Spleen (tissue), 11 donors: ENCODE data around the gene KISS1R. TPM values are rescaled to one million over a fixed set of nuclear protein-coding genes. Genes with fewer than 3 reads are reported as not detected.

ENCODE experiments used
- DNase-seq: peaks from one replicate; pipeline ENCODE4 v3.0.0-alpha.2; 2020
- H3K27ac ChIP-seq, 8 donors: fragments of 200-600 bp; sonication (generic) in 7 of 8; 1 replicate in 4 of 8; 2 replicates in 4 of 8; pipeline versions ENCODE4 v1.5.0 to v1.8.0; 2016 to 2021; ENCODE audit warnings: inconsistent platforms in 4 of 8, mild to moderate bottlenecking in 4 of 8, moderate library complexity in 1 of 8
- H3K27me3 ChIP-seq, 7 donors: fragments of 200-600 bp; sonication (generic) in 6 of 7; replicated peaks in 1 of 7; 1 replicate in 4 of 7; 2 replicates in 3 of 7; pipeline versions ENCODE4 v1.5.0 to v1.8.0; 2016 to 2021; ENCODE audit warnings: inconsistent platforms in 3 of 7, mild to moderate bottlenecking in 1 of 7
- H3K36me3 ChIP-seq, 6 donors: fragments of 200-600 bp; sonication (generic) in 5 of 6; 1 replicate in 4 of 6; 2 replicates in 2 of 6; pipeline versions ENCODE4 v1.5.0 to v1.8.0; 2016 to 2021; ENCODE audit warnings: inconsistent platforms in 2 of 6
- H3K4me1 ChIP-seq, 6 donors: fragments of 200-600 bp; sonication (generic) in 5 of 6; 1 replicate in 3 of 6; 2 replicates in 3 of 6; pipeline versions ENCODE4 v1.5.0 to v1.8.0; 2016 to 2021; ENCODE audit warnings: inconsistent platforms in 3 of 6
- H3K4me3 ChIP-seq, 8 donors: fragments of 200-600 bp; sonication (generic) in 7 of 8; 1 replicate in 4 of 8; 2 replicates in 4 of 8; pipeline versions ENCODE4 v1.5.0 to v1.8.0; 2016 to 2021; ENCODE audit warnings: inconsistent platforms in 4 of 8, mild to moderate bottlenecking in 4 of 8, moderate library complexity in 2 of 8
- H3K9me3 ChIP-seq, 8 donors: fragments of 200-600 bp; sonication (generic) in 7 of 8; 1 replicate in 4 of 8; 2 replicates in 4 of 8; pipeline versions ENCODE4 v1.5.0 to v1.8.0; 2016 to 2021; ENCODE audit warnings: inconsistent platforms in 4 of 8
- POLR2A ChIP-seq, 3 donors: fragments of 450-650 bp; IDR thresholded peaks; one replicate each; pipeline ENCODE4 v1.5.1; 2017; ENCODE audit warnings: antibody characterized with exemption in 3 of 3, mild to moderate bottlenecking in 1 of 3
- POLR2AphosphoS5 ChIP-seq, 3 donors: sonication (generic); formaldehyde crosslinking; IDR thresholded peaks; one replicate each; pipeline ENCODE4 v1.5.1; 2017; ENCODE audit warnings: antibody characterized with exemption in 3 of 3
- WGBS, 5 donors: extraction: QIAGEN DNeasy Blood & Tissue Kit in 3 of 5; methylation state at CpG; one replicate each; pipeline versions ENCODE4 v1.1.5 to v1.1.7; 2013 to 2018; 5-methylcytosine and 5-hydroxymethylcytosine counted together
- intact Hi-C: fragments of 100-400 bp; cut with DNase I; formaldehyde crosslinking; loops from one replicate; pipeline ENCODE4 v1.15.0; 2023; ENCODE audit warnings: low total_unique reads
- polyA plus RNA-seq, 3 donors: library from polyadenylated mRNA; stranded (reverse); fragments of 200-250 nt; gene quantifications; one replicate each; pipeline ENCODE4 v1.2.1, GENCODE V29; 2013
- total RNA-seq, 7 donors: library from RNA; depleted of rRNA in 3 of 7; stranded (reverse); fragments of >200 nt in 3 of 7; fragmentation: NEBNext Ultra II Directional in 4 of 7; extraction: Animal tissue kit (Norgen Biotek cat#: 25700) in 4 of 7; gene quantifications; one replicate each; pipeline versions ENCODE4 v1.1.0 to v1.2.1, GENCODE V29; 2016 to 2021
- TF ChIP-seq, protein P1 (sequence below), 11 experiments: fragments of 200-600 bp in 7 of 11; fragments of 450-650 bp in 4 of 11; sonication (generic) in 4 of 11; IDR thresholded peaks in 8 of 11; conservative IDR thresholded peaks in 3 of 11; 1 replicate in 7 of 11; 2 replicates in 4 of 11; pipeline versions ENCODE4 v1.4.0 to v1.8.0; 2016 to 2021; ENCODE audit warnings: antibody characterized with exemption in 11 of 11, inconsistent platforms in 4 of 11, mild to moderate bottlenecking in 1 of 11
- donor health status: healthy with polysubstance abuse.
- donor health status: DM: no; HTN: no; CAD: no; lungs with moderate emphysema.
- donor health status: DM: no; HTN: no; CAD: no.
- donor health status: Bipolar disorder and iron deficiency.
- donor health status: healthy.
- donor health status: DM: no; HTN: no; CAD: no.
- donor health status: DM: yes; HTN: yes; CAD: no.

The KISS1R gene
- total and polyA plus RNA-seq, 10 donors = 0.22 to 0.50 (median 0.35) TPM; not detected in 2

DNA sequence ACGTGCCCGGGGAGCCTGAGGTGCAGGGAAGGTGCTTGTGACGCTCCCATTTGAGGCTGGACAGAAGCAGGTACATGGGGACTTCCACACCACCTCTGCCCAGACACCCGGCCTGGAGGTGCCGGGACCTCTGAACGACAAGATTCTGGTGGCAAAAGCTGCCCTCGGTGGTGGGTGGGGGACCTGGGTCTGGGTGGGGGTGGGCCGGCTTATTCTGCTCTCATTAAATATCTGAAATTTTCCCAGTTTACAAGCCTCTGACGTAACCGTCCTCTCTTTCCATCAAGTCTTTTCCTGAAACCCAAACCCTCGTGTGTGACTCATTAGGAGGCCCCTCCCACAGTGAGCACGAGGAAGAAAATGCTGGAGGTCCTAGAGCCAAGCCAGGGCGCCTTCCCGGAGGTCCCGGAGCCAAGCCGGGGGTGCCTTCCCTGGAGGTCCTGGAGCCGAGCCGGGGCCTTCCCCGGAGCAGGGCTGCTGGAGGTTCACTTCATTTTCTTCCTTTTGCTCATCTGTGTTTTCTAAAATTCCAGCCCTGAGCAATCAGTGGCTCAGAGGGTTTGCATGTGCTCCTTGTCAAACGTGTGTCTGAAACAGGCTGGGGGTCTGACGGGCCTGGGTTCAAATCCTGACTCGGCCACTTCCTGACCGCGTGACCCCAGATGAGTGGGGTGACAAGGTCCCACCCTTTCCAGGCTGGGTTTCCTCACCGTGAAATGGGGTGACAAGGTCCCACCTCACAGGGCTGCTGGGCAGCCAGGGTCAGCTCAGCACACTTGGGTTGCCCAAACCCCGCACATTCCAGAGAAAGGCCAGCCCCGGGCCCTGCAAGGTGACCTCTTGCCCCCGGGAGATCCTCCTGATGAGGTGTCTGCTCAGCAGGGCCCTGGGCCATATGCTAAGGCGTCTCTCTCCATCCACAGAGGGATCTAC lies 47.6 kb upstream of the KISS1R start:
- peak overlapping the region in 3 of 8 donors; percentile 31 to 42 (median 35) for H3K27ac ChIP-seq

DNA sequence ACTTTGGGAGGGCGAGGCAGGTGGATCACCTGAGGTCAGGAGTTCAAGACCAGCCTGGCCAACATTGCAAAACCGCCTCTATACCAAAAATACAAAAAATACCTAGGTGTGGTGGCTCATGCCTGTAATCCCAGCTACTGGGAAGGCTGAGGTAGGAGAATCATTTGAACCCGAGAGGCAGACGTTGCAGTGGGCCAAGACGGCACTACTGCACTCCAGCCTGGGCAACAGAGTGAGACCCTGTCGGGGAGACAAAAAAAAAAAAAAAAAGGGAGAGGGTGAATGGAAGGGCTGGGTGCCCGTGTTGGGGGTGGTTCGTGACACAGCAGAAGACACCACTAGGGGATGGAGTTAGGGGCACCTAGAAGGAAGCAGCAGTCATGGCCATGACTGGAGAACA lies 46.8 kb upstream of the KISS1R start:
- no peak overlapping the region for H3K4me3 ChIP-seq
- H3K36me3 ChIP-seq = peaks cover 0 to 79% (median 48%) of the 10 kb centered on the region in 6 donors
- WGBS, 5 donors = 94 to 96% (median 95%) methylated on average over 8 of the region's 8 CpGs

More for the DNA sequence above, 47.6 kb upstream of the KISS1R start:
- 76 to 88% (median 80%) methylated on average over 21 to 29 of the region's 29 CpGs for WGBS, 5 donors
- no peaks in the 10 kb centered on the region for H3K9me3 ChIP-seq
- no peak for DNase-seq
- H3K36me3 ChIP-seq = peaks cover 0 to 71% (median 43%) of the 10 kb centered on the region in 6 donors
- TF ChIP-seq, protein P1, sequence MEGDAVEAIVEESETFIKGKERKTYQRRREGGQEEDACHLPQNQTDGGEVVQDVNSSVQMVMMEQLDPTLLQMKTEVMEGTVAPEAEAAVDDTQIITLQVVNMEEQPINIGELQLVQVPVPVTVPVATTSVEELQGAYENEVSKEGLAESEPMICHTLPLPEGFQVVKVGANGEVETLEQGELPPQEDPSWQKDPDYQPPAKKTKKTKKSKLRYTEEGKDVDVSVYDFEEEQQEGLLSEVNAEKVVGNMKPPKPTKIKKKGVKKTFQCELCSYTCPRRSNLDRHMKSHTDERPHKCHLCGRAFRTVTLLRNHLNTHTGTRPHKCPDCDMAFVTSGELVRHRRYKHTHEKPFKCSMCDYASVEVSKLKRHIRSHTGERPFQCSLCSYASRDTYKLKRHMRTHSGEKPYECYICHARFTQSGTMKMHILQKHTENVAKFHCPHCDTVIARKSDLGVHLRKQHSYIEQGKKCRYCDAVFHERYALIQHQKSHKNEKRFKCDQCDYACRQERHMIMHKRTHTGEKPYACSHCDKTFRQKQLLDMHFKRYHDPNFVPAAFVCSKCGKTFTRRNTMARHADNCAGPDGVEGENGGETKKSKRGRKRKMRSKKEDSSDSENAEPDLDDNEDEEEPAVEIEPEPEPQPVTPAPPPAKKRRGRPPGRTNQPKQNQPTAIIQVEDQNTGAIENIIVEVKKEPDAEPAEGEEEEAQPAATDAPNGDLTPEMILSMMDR (IDR thresholded peaks at IDR 0.05 in 8 of 11, conservative IDR thresholded peaks at IDR 0.05 in 3 of 11) = no peak
- TF ChIP-seq POLR2A (IDR thresholded peaks at IDR 0.05) = no peak
- peak in 2 of 3 donors; percentile 14 to 33 for TF ChIP-seq POLR2AphosphoS5 (IDR thresholded peaks at IDR 0.05)
- H3K27me3 ChIP-seq = no peaks in the 10 kb centered on the region
- H3K4me3 ChIP-seq = no peak overlapping the region
- peaks cover 5 to 17% (median 10%) of the 10 kb centered on the region in 6 donors for H3K4me1 ChIP-seq
- intact Hi-C loops = loop anchor here (10.0 kb wide), 1 partner anchor 115 kb away; the partner anchor contains the start of gene WDR18

DNA sequence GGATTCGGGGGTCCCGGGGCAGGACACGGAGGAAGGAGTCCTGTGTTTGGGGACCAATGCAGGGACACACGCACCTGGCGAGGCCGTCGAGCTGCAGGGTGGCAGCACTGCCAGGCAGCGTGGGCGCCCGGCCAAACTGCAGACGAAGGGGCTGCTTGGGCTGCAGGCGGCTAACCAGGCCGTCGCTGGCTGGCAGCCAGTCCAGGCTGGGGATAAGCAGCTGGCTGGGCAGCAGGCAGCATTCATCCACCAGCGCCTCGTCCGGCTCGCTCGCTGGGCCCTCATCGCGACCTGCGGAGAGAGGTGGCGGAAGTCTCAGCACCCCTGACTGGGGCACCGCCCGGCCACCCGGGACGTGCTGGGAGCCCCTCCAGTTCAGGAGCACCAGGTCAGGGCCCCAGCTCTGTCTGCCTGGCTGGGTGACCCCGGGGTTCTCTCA lies 46.2 kb upstream of the KISS1R start:
- H3K4me1 ChIP-seq = peaks cover 5 to 17% (median 10%) of the 10 kb centered on the region in 6 donors
- WGBS, 5 donors = 91 to 97% (median 94%) methylated on average over 11 to 28 of the region's 28 CpGs
- peak in 2 of 3 donors; percentile 7 to 26 for TF ChIP-seq POLR2AphosphoS5 (IDR thresholded peaks at IDR 0.05)
- TF ChIP-seq, protein P1 (IDR thresholded peaks at IDR 0.05 in 8 of 11, conservative IDR thresholded peaks at IDR 0.05 in 3 of 11) = no peak
- no peak for TF ChIP-seq POLR2A (IDR thresholded peaks at IDR 0.05)
- H3K36me3 ChIP-seq = peaks cover 0 to 80% (median 48%) of the 10 kb centered on the region in 6 donors
- intact Hi-C loops = no loop called here
- H3K4me3 ChIP-seq = no peak overlapping the region
- no peaks in the 10 kb centered on the region for H3K27me3 ChIP-seq
- DNase-seq = no peak
- no peak overlapping the region for H3K27ac ChIP-seq
- no peaks in the 10 kb centered on the region for H3K9me3 ChIP-seq

More for the DNA sequence above, 46.8 kb upstream of the KISS1R start:
- peaks cover 5 to 17% (median 10%) of the 10 kb centered on the region in 6 donors for H3K4me1 ChIP-seq
- no peak for TF ChIP-seq POLR2AphosphoS5 (IDR thresholded peaks at IDR 0.05)
- no peak for TF ChIP-seq POLR2A (IDR thresholded peaks at IDR 0.05)
- TF ChIP-seq, protein P1 (IDR thresholded peaks at IDR 0.05 in 8 of 11, conservative IDR thresholded peaks at IDR 0.05 in 3 of 11) = no peak
- H3K9me3 ChIP-seq = no peaks in the 10 kb centered on the region
- no peak for DNase-seq
- no peaks in the 10 kb centered on the region for H3K27me3 ChIP-seq
- intact Hi-C loops = no loop called here
- H3K27ac ChIP-seq = peak overlapping the region in 1 of 8 donors; percentile 35
